Hematopoietic multipotent progenitor cell treated with erythropoietin and hydrocortisone succinate and interleukin-3 and kit ligand, for 8 days (in vitro differentiated cells): Measurements from ENCODE around the gene SCPEP1.
A peak's percentile ranks its signal among the peaks of the same experiment; 100 is the strongest.

Source experiments
- DNase-seq: peaks from one replicate; pipeline ENCODE4 v3.0.0-alpha.2; 2015

SCPEP1 gene

GRCh38 chr17:57004944-57005579, 27.1 kb downstream of the SCPEP1 start:
- DNase-seq = peak; percentile 33

DNA sequence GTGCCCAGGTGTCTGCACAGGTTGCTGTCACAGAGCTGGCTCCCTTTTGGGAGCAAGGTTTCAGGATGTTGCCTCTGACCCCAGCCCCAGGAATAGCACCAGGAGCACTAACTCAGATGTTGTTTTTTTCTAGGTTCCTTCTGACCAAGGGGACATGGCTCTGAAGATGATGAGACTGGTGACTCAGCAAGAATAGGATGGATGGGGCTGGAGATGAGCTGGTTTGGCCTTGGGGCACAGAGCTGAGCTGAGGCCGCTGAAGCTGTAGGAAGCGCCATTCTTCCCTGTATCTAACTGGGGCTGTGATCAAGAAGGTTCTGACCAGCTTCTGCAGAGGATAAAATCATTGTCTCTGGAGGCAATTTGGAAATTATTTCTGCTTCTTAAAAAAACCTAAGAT, 28.1 kb downstream of the SCPEP1 start:
- no peak for DNase-seq

- DNase-seq = no peak
These were observed 31.0 kb downstream of the SCPEP1 start for GRCh38 chr17:57008958-57009357.

GRCh38 chr17:57009737-57010445, 32.0 kb downstream of the SCPEP1 start:
- DNase-seq = peak; percentile 68

DNA sequence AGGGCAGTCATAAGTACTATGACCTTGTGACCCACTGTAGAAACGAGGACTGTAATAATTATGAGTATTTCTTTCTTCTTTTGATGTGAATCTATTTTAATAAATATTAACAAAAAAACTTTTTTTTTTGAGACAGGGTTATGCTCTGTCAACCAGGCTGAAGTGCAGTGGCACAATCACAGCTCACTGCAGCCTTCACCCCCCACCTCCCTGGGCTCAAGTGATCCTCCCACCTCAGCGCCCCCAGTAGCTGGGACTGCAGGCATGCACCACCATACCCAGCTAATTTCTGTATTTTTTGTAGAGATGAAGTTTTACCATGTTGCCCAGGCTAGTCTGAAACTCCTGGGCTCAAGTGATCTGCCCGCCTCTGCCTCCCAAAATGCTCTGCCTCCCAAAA, 32.6 kb downstream of the SCPEP1 start:
- no peak for DNase-seq

GRCh38 chr17:57011491-57012015, 33.6 kb downstream of the SCPEP1 start:
- no peak for DNase-seq

DNA sequence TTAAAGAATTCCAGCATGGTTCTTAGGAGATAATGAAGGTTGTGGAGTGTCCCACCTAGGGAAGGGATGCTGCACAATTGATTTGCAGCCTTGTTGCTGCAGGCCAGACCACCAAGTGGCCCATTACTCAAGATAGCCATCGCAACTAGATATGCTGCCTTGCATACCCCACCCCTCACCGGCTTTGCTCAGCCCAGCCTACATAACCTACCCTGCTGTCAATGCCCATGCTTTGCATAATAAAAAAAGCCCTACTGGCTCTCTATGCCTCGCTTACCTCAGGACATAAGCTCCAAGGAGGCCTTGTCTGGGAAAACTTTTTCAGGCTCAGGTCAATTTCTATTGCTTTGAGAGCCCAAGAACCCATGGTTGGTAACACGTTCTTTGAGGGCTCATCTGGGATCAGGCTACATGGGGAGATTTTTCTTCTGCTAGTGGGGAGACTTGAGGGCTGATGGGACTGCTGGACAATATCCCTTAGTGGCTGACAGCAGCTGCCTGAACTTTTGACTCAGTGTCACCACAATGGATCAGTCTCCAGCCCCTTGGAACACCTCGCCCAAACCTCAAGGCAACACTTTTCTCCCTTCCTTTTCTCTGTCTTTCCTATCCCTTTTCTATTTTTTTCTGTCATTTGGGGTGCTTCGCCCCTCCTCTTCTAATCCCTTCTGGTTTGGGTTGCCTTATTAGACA, 38.3 kb downstream of the SCPEP1 start:
- no peak for DNase-seq

DNA sequence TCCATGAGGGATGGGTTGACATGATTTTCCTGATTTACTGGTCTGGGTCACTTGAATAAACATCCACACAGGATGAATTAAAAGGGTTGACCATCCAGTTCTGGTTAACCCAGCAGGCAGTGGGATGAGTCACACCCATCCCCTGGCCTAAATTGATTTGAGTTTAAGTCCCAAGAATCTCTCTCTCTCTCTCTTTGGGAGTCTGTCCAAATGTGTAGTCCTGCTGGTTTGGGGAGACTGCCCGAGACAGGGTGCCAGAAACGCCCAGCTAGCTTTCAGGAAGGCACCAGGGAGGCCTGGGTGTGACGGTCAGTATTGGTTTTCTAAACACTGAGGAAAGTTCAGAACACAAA, 38.8 kb downstream of the SCPEP1 start:
- DNase-seq = no peak

GRCh38 chr17:57017625-57018024, 39.7 kb downstream of the SCPEP1 start:
- DNase-seq = no peak

GRCh38 chr17:57020208-57020607, 42.3 kb downstream of the SCPEP1 start:
- no peak for DNase-seq

DNA sequence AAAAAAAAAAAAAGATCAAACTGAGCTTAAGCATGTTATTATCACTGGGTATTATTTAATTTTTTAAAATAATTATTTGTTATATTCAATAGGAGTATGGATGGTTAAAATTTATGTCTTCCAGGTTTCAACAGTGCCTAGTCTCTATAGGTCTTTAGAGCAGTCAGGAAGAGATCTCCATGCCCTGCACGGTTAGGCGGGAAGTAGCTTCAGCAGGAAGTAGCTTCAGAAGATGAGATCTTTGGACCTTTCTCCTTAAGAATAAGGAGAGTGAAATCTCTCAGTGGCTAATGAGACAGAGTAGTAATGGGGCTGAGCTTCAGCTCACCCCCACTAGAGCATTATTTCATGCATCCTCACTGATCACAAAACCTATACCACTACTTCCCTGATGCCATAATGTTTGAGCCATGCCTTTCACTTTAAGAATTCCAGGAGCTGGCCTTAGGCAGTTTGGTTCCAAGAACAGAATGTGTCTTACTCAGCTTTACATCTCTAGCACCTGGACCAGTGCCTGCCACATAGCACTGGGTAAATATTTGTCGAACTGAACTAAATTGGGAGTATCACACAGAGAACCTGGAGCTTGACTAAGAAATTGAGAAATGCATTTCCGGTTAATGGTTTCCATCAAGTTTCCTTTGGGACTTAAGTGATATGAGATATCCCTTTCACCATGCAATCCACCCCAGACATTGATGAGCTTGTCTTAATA, 43.5 kb downstream of the SCPEP1 start:
- DNase-seq = no peak

GRCh38 chr17:57025876-57026275, 47.9 kb downstream of the SCPEP1 start:
- no peak for DNase-seq

- DNase-seq = no peak
These were observed 49.9 kb downstream of the SCPEP1 start for GRCh38 chr17:57027852-57028251.

- DNase-seq = no peak
These were observed 54.4 kb downstream of the SCPEP1 start for GRCh38 chr17:57032343-57032742.

GRCh38 chr17:57033296-57033695, 55.4 kb downstream of the SCPEP1 start:
- DNase-seq = no peak

GRCh38 chr17:57034807-57035754, 57.1 kb downstream of the SCPEP1 start:
- DNase-seq = no peak

GRCh38 chr17:57035971-57036481, 58.1 kb downstream of the SCPEP1 start:
- DNase-seq = no peak

GRCh38 chr17:57037411-57037810, 59.5 kb downstream of the SCPEP1 start:
- no peak for DNase-seq

GRCh38 chr17:57038486-57038885, 60.6 kb downstream of the SCPEP1 start:
- DNase-seq = no peak

- no peak for DNase-seq
These were observed 62.6 kb downstream of the SCPEP1 start for GRCh38 chr17:57040571-57040970.

- no peak for DNase-seq
These were observed 65.3 kb downstream of the SCPEP1 start for GRCh38 chr17:57043276-57043675.
